GM18517 (cell line): ENCODE measurements around the gene SIVA1.

ENCODE experiments used
- ATAC-seq: cut with Tn5 transposase; IDR thresholded peaks from one replicate; pipeline ENCODE4 v1.9.1; 2021; ENCODE audit warnings: mild to moderate bottlenecking, moderate library complexity; ENCODE audit not compliant: unreplicated experiment

The SIVA1 gene, protein sequence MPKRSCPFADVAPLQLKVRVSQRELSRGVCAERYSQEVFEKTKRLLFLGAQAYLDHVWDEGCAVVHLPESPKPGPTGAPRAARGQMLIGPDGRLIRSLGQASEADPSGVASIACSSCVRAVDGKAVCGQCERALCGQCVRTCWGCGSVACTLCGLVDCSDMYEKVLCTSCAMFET

DNA sequence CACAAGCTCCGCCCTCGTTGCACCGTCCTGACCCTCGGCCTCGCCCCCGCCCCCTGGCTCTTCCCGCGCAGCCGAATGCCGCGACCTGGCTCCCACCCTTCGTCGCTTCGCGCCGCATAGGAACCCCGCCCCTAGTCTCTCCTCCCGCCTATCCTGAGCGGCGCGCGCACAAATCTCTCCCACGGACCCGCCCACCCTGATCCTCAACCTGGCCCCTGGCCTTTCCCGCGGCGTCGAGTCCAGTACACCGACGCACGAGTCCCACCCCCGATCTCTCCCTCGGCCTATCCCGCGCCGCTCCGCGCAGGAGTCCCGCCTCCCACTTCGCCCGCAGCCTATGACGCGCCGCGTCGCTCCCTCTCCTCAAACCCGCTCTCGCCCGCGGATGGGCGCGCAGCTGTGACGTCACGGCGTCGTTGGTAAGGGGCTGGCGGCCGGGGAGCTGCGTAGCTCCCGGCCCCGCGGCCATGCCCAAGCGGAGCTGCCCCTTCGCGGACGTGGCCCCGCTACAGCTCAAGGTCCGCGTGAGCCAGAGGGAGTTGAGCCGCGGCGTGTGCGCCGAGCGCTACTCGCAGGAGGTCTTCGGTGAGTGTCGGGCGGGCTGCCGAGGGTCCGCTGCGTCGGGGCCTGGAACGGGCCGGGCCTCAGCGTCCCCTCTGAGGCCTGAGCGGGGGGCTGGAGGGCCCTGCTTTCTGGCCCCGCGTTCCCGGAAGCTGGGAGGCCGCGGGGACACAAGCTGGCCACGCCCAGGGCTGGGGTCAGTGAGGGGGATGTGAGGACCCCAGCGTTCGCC lies at the start of gene SIVA1:
TSS of gene SIVA1 (plus strand) at position 413 of the 793 bp plus-strand sequence. CDS start at position 468, 55 bp downstream.
- ATAC-seq: peak; percentile 85

DNA sequence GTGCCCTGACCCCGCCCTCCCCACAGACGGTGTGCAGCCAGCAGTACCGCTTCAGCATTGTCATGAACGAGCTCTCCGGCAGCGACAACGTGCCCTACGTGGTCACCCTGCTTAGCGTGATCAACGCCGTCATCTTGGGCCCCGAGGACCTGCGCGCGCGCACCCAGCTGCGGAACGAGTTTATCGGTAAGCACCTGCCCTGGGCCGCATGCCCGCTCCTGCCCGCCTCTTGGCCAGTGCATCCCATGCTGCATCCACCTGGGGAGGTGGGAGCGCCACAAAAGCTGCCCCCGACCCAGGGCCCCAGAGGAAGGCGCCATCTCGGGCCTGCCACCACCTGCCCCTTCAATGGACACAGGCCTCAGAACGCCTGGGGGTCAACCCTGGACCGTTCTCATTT lies 49.7 kb upstream of the SIVA1 start:
- ATAC-seq: no peak

DNA sequence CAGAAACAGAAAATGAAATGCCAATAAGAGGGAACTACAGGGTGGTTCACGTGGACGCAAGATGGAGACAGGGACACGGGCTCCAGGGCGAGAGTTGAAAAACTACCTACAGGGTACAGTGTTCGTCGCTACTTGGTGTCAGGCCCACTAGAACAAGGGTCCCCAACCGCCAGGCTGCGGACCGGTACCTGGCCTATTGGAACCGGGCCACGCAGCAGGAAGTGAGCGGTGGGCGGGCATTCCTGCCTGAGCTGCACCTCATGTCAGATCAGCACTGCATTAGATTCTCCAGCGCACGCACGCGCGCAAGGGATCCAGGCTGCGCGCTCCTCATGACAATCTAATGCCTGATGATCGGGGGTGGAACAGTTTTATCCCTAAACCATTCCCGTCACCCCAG lies 48.7 kb upstream of the SIVA1 start:
- ATAC-seq: no peak

DNA sequence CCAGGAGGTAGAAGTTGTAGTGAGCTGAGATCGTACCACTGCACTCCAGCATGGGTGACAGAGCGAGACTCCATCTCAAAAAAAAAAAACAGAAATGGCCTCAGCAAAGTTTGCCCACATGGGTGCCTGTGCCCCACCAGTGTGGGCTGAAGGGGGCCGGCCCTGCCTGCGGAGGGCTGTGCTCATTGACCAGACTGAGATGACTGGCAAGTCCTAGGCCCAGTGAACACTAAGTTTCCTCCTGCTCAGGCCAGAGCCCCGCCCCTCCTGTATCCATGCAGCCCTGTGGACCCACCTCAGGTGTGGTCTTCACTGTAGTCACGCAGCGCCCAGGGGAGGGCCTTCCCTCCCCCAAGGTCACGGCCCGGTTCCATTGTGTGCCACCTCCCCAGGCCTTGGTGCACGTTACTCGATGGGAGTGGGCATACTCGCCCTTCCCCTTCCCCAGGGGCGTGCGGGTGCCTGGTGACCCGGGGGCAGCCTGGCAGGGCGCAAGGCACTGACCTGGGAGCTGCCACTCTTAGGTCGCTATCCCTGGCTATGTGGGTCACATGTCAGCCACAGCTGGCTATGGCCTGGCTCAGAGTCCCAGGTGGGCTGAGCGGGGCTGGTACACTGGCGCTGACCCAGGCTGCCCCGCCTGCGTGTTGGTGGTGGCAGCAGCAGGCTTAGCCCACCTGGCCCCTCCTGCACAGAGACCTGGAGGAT lies 47.5 kb upstream of the SIVA1 start:
- ATAC-seq: no peak

DNA sequence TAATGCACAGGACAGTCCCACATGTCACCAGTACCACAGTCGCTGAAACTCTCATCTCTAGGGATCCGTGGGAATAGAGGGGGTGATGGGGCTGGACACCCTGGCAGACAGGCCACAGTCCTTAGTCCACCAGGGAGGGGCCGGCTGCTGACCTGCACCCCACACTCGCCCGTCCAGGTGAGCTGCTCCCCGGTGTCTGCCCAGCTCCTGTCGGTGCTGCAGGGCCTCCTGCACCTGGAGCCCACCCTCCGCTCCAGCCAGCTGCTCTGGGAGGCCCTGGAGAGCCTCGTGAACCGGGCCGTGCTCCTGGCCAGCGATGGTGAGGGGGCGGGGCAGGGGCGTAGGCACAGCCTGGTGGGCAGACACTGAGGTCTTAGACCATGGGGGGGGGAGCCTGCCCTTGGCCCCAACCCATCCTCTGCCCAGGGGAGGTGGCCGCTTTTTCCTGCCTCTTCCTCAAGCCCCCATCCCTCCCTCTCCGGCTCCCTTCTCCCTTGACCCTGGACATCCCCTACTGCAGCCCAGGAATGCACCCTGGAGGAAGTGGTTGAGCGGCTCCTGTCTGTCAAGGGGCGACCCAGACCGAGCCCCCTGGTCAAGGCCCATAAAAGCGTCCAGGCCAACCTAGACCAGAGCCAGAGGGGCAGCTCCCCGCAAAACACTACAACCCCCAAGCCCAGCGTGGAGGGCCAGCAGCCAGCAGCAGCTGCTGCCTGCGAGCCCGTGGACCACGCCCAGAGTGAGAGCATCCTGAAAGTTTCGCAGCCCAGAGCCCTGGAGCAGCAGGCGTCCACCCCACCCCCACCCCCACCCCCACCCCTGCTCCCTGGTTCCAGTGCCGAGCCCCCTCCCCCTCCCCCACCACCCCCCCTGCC lies 46.0 kb upstream of the SIVA1 start:
- ATAC-seq: no peak

DNA sequence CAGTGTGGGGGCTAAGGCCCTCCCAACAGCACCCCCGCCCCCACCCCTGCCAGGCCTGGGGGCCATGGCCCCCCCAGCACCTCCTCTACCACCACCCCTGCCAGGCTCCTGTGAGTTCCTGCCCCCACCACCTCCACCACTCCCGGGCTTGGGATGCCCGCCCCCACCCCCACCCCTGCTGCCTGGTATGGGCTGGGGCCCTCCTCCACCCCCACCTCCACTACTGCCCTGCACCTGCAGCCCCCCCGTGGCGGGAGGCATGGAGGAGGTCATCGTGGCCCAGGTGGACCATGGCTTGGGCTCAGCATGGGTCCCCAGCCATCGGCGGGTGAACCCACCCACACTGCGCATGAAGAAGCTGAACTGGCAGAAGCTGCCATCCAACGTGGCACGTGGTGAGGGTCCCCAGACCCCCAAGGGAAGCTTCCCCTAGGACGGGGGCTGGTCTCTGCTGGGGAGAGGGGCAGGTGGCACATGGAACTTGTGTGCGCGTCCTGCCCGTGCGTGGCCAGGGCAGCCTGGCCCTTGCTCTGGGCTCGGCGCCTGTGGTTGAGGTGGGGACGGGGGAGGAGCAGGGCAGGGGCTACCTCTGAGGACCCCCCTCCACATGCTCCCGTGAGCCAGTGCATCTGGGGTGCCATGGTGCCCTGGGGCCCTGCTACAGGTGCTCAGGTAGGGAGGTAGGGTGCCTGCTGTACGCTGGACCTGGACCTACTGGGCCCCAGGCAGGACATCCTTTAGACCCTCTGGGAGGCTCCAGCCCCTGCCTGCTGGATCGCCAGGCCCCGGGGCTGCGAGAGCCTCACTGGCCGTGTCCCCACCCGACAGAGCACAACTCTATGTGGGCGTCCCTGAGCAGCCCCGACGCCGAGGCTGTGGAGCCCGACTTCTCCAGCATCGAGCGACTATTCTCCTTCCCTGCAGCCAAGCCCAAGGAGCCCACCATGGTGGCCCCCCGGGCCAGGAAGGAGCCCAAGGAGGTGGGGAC lies 45.0 kb upstream of the SIVA1 start:
- ATAC-seq: no peak

DNA sequence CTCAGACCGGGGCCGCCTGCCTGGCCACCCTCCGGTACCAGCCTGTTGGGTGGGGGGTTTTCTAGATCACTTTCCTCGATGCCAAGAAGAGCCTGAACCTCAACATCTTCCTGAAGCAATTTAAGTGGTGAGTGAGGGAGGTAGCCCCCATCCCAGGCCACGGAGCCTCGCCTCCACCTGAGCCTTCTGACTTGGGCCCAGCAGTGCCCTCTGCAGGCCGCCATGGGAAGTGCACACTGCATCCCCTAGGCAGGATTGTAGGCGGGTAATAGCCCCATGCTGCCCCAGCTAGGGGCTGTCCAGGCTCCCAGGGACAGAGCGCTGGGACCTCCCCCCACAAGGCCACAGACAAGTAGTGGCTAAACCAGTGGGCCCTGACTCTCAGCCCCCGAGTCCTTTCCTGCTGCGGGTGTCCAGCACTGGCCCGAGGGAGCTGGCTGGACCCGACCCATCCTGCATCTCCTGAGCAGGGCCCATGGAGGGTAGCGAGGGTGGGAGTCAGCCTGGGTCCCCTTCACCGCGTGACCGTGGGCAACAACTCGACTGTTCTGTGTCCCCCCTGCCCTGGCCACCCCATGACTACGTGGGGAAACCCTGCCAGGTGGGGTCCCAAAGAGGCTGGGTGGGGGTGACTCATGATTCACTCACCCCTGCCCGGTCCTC lies 44.2 kb upstream of the SIVA1 start:
- no peak for ATAC-seq

DNA sequence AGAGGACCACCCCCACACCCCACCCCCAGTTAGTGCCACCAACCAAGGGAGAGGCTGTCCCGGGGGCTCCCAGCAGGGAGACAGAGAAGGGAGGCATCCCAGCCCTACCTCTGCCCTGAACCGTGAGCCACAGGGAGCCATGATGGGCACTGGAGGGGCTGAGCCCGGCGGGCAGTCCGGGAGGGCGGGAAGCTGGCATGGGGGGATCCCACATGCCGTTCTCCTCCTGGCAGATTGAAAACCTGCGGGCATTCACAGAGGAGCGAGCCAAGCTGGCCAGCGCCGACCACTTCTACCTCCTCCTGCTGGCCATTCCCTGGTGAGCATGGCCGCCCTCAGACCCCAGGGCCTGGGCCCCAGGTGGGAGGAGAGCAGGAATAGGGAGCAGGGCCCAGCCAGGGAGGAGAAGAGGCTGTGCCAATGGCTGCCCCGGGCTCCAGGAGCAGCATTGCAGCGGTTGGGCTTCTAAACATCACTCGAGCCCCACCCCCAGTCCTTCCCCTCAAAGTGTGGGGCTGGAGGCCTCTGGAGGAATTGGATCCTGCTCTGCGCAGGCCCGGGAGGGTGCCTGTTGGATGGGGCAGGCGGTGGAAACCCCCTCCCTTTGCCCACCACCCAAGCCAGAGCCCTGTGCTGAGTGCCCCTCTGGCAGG lies 43.4 kb upstream of the SIVA1 start:
- no peak for ATAC-seq

DNA sequence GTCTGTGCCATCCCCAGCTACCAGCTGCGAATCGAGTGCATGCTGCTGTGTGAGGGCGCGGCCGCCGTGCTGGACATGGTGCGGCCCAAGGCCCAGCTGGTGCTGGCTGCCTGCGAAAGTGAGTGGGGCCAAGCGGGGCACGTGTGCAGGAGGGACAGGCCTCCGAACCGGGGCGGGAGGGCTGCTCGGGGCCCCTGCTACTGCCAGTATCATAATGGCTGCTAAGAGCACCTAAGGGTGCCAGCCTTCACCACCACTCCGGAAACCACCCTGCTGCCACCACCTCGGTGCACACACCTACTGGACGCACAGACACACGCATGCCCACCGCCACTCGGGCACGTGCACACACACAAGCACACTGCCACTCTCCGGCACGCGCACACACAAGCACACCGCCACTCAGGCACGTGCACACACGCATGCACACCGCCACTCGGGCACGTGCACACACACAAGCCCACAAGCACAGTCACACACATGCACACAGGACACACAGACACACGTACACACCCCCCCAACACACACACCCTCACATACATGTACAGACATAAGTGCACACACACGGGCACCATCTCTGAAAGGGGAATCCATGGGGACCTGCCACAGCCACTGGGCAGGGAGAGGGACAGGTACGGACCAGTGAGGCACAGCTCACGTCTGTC lies 42.7 kb upstream of the SIVA1 start:
- ATAC-seq: no peak

DNA sequence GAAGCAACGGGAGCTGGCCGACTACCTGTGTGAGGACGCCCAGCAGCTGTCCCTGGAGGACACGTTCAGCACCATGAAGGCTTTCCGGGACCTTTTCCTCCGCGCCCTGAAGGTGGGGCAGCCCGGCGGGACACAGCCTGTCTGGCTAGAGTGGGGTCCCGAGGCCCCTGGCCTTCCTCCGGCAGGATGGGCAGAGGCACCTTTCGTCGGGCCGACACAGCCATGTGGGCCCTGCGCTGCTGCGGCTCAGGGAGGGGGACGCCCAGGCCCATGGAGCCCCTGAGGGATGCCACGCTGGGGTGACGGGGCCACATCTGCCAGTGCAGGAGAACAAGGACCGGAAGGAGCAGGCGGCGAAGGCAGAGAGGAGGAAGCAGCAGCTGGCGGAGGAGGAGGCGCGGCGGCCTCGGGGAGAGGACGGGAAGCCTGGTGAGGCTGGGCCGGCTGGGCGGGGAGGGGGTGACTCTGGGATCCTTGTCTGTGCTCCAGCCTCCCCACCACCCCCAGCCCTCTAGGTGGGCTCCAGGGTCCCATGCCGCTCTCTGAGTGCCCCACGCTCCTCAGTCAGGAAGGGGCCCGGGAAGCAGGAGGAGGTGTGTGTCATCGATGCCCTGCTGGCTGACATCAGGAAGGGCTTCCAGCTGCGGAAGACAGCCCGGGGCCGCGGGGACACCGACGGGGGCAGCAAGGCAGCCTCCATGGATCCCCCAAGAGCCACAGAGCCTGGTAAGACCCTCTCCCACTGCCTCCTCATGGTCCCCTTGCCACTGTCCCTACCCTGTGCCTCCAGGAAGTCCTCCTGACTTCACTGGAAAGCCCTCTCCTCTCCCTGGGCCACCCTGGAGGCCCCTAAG lies 39.8 kb upstream of the SIVA1 start:
- no peak for ATAC-seq

DNA sequence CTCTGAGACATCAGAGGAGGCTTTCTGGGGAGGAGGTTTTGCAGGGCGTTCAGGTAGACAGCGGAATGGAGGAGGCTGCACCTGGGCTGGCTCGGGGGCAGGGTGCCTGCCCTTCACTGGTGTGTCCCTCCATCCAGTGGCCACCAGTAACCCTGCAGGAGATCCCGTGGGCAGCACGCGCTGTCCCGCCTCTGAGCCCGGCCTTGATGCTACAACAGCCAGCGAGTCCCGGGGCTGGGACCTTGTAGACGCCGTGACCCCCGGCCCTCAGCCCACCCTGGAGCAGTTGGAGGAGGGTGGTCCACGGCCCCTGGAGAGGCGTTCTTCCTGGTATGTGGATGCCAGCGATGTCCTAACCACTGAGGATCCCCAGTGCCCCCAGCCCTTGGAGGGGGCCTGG lies 38.9 kb upstream of the SIVA1 start:
- ATAC-seq: no peak

DNA sequence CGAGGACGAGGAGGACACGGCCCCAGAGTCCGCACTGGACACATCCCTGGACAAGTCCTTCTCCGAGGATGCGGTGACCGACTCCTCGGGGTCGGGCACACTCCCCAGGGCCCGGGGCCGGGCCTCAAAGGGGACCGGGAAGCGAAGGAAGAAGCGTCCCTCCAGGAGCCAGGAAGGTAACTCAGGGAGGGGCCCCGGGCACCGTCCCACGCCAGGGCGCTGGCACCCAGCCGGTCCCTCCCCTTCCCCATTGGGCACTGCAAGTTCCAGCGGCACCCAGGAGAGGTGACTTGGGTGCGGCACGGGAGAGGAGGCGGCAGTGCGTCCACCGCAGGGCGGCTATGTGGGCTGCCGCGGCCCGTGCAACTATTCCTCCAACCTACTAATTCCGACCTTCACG lies 38.3 kb upstream of the SIVA1 start:
- ATAC-seq: no peak

DNA sequence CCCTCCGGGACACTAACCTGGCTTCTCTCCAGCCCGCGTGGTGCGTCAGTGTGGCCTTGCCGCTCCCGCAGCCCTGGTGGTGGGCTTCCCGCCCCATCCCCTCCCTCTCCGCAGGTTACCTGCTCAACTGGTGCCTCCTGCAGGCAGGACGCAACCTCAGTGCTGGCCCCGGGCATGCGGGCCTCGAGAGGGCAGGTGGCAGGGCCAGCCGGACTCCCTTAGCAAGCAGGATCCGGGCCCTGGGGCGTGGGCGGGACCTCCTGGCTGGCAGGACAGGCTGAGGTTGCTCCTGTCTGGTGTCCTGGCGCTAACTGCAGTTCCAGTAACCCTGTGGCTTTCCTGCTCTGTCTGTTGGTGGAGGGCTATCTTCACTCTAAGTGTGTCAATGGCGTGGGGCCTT lies 37.5 kb upstream of the SIVA1 start:
- no peak for ATAC-seq

DNA sequence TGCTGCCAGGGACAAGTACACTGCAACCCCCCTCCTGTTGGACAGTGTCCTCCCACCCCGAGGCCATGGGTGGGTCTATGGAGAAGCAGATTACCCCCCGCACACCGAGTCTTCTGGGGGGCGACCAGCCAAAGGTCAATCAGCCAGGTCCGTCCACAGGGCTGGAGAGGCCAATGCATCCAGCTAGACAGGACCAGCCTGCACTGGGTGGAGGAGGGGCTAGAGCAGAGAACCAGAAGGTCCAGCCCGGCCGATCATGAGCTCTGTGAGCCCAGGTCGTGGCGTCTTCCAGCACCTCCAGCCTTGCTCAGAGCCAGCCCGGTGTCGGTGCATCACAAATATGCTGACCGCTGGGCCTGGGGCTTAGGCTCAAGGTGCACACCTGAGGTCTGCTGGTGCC lies 37.1 kb upstream of the SIVA1 start:
- ATAC-seq: no peak

DNA sequence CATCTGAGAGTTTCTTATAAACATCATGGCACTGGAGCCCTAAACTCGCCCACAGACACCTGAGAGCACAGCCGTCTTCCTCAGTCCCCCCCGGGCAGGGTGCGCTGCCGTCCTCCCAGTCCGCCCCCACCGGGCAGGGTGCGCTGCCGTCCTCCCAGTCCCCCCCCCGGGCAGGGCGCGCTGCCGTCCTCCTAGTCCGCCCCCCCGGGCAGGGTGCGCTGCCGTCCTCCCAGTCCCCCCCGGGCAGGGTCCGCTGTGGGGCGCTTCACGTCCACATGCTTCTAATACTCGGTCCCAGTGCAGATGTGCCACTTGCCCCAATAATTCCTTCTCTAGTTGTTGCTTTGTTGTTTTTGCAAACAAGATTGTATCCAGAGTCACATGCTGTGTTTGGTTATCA lies 35.8 kb upstream of the SIVA1 start:
- no peak for ATAC-seq

DNA sequence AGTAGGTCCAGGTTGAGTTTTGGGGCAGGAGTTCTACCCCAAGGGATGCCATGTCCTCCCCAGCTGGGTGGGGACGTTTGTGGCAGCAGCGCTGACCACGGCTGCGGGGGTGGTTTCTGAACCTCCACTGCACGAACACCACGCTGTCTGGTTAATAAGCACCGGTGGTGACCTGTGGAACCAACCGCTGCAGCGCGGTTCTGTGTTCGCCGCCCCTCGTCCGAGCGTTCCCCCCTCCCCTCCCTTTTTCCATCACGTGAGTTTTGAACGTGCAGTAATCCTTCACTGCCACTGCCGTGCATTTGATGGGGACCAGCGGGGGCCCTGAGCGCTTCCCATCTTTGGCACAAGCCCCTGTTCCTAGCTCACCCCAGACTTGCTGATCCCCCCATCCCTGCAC lies 35.3 kb upstream of the SIVA1 start:
- no peak for ATAC-seq

DNA sequence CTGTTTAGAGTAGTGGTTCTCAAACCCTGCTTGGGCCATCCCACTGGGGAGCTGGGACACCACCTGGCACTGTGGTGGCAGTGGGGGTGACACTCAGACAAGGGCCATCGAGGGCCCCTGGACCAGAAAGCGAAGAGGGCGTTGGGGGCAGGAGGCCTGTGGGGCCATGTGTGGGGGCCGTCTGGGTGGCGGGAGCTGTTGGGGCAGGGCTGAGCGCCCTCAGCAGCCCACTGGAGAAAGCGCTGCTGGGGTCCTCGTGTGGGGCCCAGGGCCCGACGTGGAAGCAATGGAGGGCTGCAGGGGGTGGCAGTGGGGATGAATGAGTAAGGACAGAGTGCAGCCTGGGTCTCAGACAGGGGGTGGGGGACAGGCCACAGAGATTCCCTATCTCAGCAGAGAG lies 34.8 kb upstream of the SIVA1 start:
- no peak for ATAC-seq
